ENCODE data around the gene FGD2.

Gene FGD2

DNA sequence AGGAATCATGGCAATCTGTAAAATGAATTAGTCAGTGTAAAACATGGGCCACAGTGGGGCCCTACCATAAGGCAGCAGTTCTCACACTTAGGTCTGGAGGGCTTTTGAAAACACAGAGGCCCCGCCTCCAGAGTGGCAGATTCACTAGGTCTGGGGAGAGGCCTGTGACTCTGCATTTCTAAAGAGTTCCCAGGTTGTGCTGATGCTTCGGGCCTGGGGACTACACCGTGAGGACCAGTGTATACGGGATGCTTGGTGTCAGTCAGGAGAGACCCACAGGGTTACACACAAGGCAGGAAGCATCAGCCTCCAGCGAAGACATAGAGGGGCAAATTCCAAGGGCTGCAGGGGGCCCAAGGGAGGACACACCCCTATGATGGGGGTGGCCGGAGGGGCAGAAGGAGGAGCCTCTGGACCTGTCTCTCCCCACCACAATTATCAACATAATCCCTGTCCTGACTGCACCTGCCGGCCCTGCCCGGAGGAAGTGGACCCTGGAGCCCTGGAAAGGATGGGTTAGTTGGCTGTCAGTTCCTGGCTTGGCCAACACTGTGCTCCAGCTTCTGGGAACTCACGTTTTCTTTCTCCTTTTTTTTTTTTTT, 46.7 kb downstream of the FGD2 start:
- no peaks in the 10 kb centered on the region for H3K27me3 ChIP-seq (ENCODE audit: insufficient read depth, low read depth, severe bottlenecking)
- no peaks in the 10 kb centered on the region for H3K36me3 ChIP-seq
- no peak overlapping the region for H3K4me3 ChIP-seq (ENCODE audit: low read depth, low read length)
- no peaks in the 10 kb centered on the region for H3K9me3 ChIP-seq (ENCODE audit: severe bottlenecking)
- TF ChIP-seq, protein P1, sequence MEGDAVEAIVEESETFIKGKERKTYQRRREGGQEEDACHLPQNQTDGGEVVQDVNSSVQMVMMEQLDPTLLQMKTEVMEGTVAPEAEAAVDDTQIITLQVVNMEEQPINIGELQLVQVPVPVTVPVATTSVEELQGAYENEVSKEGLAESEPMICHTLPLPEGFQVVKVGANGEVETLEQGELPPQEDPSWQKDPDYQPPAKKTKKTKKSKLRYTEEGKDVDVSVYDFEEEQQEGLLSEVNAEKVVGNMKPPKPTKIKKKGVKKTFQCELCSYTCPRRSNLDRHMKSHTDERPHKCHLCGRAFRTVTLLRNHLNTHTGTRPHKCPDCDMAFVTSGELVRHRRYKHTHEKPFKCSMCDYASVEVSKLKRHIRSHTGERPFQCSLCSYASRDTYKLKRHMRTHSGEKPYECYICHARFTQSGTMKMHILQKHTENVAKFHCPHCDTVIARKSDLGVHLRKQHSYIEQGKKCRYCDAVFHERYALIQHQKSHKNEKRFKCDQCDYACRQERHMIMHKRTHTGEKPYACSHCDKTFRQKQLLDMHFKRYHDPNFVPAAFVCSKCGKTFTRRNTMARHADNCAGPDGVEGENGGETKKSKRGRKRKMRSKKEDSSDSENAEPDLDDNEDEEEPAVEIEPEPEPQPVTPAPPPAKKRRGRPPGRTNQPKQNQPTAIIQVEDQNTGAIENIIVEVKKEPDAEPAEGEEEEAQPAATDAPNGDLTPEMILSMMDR (IDR thresholded peaks at IDR 0.05; ENCODE audit: low read depth, low read length) = no peak
- no peak overlapping the region for H3K27ac ChIP-seq
- no peak for DNase-seq

DNA sequence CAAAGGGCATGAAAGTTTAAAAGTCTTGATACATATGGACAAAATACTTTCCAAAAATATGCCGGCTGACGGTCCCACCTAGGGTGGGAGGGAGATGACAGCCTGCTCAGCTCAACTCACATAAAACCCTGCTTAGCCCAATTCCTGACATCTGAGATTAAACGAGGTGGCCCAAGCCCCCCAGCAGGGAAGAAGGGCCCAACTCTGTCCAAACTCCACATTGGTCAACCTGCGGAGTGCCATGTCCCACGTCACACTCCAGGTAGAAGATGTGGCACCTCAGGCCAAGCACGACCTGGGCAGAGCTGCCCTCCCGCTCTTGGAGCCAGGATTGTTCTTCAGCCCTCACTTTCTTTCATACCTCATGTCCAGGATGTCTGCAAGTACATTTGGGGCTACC, 48.2 kb downstream of the FGD2 start:
- H3K27ac ChIP-seq = no peak overlapping the region
- H3K4me3 ChIP-seq (ENCODE audit: low read depth, low read length) = no peak overlapping the region
- TF ChIP-seq, protein P1 (IDR thresholded peaks at IDR 0.05; ENCODE audit: low read depth, low read length) = no peak
- DNase-seq = no peak
- no peaks in the 10 kb centered on the region for H3K27me3 ChIP-seq (ENCODE audit: insufficient read depth, low read depth, severe bottlenecking)
- no peaks in the 10 kb centered on the region for H3K36me3 ChIP-seq
- H3K9me3 ChIP-seq (ENCODE audit: severe bottlenecking) = no peaks in the 10 kb centered on the region

DNA sequence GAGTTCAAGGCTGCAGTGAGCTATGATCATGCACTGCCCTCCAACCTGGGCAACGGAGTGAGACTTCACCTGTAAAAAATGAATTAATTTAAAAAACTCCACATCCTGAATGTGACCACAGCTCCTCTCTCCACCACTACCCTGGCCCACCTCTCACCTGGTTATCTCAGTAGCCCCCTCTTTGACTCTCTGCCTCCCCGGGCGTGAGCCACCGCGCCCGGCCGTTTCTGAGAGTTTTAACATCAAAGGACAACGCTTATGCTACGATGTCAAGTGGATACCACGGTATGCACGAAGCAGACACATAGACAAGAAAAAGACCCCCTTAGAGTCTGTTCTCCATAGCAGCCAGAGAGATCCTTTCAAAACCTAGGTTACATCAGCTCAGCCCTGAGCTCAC, 48.7 kb downstream of the FGD2 start:
- TF ChIP-seq, protein P1 (IDR thresholded peaks at IDR 0.05; ENCODE audit: low read depth, low read length) = no peak
- Histone ChIP-seq H3K27me3 (ENCODE audit: insufficient read depth, low read depth, severe bottlenecking) (no peaks in the 10 kb centered on the region), H3K4me3 (ENCODE audit: low read depth, low read length) (no peak overlapping the region), H3K9me3 (ENCODE audit: severe bottlenecking) (no peaks in the 10 kb centered on the region), H3K27ac (no peak overlapping the region), H3K36me3 (no peaks in the 10 kb centered on the region)
- no peak for DNase-seq

DNA sequence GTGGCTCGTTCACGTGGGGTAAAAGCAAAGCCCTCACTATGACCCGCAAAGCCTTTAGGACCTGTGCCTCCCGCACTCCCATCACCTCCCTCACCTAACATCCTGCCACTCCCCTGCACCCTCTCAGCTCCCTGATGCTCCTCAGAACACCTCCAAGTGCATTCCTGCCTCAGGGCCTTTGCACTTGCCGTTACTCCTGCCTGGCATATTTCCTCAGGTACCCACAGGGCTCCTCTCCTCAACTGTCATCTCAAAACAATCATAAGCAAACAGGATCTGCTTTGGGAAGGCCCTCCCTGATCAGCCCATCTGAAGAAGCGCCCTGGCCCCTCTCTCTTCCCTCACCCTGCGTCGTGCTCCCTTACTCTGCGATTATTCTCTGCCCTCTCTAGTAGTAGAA, 49.1 kb downstream of the FGD2 start:
- Histone ChIP-seq H3K27ac (no peak overlapping the region), H3K27me3 (ENCODE audit: insufficient read depth, low read depth, severe bottlenecking) (no peaks in the 10 kb centered on the region), H3K36me3 (no peaks in the 10 kb centered on the region), H3K9me3 (ENCODE audit: severe bottlenecking) (no peaks in the 10 kb centered on the region), H3K4me3 (ENCODE audit: low read depth, low read length) (no peak overlapping the region)
- TF ChIP-seq, protein P1 (IDR thresholded peaks at IDR 0.05; ENCODE audit: low read depth, low read length) = no peak
- DNase-seq = no peak

DNA sequence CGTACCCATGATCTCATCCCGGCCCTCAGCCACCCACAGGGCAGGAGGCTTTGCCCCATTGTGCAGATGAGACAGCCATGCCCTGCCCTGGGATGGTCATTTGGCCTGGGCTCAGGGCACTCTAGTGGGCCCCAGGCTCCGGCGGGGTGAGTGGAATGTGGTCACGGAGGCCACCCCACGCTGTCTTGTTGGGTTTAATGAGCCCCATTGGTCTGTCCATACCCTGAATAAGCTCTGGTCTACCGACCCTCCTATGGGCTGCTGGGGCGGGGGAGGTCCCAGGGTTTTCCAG, 50.6 kb downstream of the FGD2 start:
- no peaks in the 10 kb centered on the region for H3K36me3 ChIP-seq
- TF ChIP-seq, protein P1 (IDR thresholded peaks at IDR 0.05; ENCODE audit: low read depth, low read length) = no peak
- no peaks in the 10 kb centered on the region for H3K9me3 ChIP-seq (ENCODE audit: severe bottlenecking)
- no peaks in the 10 kb centered on the region for H3K27me3 ChIP-seq (ENCODE audit: insufficient read depth, low read depth, severe bottlenecking)
- DNase-seq = no peak
- no peak overlapping the region for H3K27ac ChIP-seq
- no peak overlapping the region for H3K4me3 ChIP-seq (ENCODE audit: low read depth, low read length)

DNA sequence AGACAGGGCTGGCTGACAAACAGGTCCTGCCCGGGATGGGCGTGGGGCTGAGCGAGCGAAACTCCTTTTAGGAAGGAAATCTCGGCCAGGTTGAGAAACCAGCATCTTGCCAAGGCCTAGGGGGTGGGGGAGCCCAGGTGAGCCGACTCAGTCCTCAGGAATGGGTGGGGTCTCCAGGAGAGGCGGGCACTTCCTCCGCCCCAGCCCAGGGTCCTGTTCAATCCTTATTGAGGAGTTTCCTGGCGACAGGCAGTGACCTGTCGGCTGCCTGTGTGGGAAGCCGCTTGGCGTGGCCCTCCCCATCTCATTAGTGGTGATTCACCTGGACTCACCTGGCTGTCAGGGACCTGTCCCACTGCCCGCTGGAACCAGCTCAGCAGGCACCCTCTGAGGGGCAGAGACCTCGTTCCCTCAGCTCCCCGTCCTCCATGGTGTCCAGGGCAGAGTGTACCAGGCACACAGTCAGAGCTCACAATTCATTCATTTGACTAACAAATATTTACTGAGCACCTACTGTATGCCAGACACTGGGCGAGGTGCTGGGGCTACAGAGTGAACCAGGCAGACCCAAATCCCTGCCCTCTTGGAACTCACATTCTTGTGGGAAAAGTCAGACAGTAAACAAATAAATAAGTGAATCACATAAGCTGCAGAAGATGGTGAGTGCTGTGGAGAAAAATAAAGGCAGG, 51.1 kb downstream of the FGD2 start:
- no peak overlapping the region for H3K27ac ChIP-seq

More for the DNA sequence above, 51.1 kb downstream of the FGD2 start:
- Histone ChIP-seq H3K9me3 (ENCODE audit: severe bottlenecking) (no peaks in the 10 kb centered on the region), H3K36me3 (no peaks in the 10 kb centered on the region), H3K27me3 (ENCODE audit: insufficient read depth, low read depth, severe bottlenecking) (no peaks in the 10 kb centered on the region), H3K4me3 (ENCODE audit: low read depth, low read length) (no peak overlapping the region)
- TF ChIP-seq, protein P1 (IDR thresholded peaks at IDR 0.05; ENCODE audit: low read depth, low read length) = no peak
- DNase-seq = no peak
